Neural progenitor cell (in vitro differentiated cells): Measurements from ENCODE around the gene PLXNB2.

ENCODE experiments used
- EZH2 ChIP-seq: fragments of 200-600 bp; sonication (generic); IDR thresholded peaks from 2 replicates; pipeline ENCODE4 v1.6.1; 2017; ENCODE audit warnings: antibody characterized with exemption, mild to moderate bottlenecking, moderate library complexity
- EZH2phosphoT487 ChIP-seq: fragments of 200-600 bp; sonication (generic); IDR thresholded peaks from 2 replicates; pipeline ENCODE4 v1.6.1; 2017; ENCODE audit warnings: antibody characterized with exemption
- TF ChIP-seq, protein P1 (sequence below): fragments of 200-600 bp; sonication (generic); IDR thresholded peaks from 2 replicates; pipeline ENCODE4 v1.5.1; 2017; ENCODE audit warnings: antibody characterized with exemption, mild to moderate bottlenecking

DNA sequence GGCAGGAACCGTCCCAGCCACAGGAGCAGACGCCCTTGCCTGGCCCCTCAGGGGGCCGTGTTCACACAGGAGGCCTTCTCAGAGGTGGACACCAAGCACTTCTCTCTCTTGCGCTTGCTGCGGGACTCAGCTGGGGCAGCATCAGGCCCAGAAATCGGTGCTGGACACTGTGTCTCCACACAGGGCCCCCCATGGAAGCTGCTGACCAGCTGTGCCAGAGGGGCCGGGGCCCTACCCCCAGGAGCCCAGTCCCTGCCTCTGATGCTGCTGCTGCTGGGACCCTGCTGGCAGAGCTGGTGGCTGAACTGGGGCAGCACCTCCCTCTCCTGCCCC, 4.0 kb downstream of the PLXNB2 start:
- TF ChIP-seq, protein P1, sequence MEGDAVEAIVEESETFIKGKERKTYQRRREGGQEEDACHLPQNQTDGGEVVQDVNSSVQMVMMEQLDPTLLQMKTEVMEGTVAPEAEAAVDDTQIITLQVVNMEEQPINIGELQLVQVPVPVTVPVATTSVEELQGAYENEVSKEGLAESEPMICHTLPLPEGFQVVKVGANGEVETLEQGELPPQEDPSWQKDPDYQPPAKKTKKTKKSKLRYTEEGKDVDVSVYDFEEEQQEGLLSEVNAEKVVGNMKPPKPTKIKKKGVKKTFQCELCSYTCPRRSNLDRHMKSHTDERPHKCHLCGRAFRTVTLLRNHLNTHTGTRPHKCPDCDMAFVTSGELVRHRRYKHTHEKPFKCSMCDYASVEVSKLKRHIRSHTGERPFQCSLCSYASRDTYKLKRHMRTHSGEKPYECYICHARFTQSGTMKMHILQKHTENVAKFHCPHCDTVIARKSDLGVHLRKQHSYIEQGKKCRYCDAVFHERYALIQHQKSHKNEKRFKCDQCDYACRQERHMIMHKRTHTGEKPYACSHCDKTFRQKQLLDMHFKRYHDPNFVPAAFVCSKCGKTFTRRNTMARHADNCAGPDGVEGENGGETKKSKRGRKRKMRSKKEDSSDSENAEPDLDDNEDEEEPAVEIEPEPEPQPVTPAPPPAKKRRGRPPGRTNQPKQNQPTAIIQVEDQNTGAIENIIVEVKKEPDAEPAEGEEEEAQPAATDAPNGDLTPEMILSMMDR = no peak
- TF ChIP-seq EZH2phosphoT487 (no peak), EZH2 (no peak)
